CD4-positive, alpha-beta memory T cell (primary cell): ENCODE measurements around the gene ERBB4. TPM values are rescaled to one million over a fixed set of nuclear protein-coding genes. Genes with fewer than 3 reads are reported as not detected.

Experiments
- CTCF ChIA-PET: fragments of 350-600 bp; sonication (Branson Sonifier 250); formaldehyde crosslinking; loops from one replicate; lab custom pipeline; 2021; ENCODE audit warnings: inconsistent platforms; ENCODE audit not compliant: partially characterized antibody; lab: Charles Lee
- POLR2A ChIA-PET: fragments of 350-600 bp; sonication (Branson Sonifier 250); formaldehyde crosslinking; loops from one replicate; lab custom pipeline; 2021; ENCODE audit not compliant: partially characterized antibody; lab: Charles Lee
- DNase-seq, 5 donors: peaks; one replicate each; pipeline versions ENCODE4 v3.0.0 to v3.0.0-alpha.2; 2020 to 2022; ENCODE audit warnings: mixed read lengths in 1 of 5
- H3K27ac ChIP-seq: one replicate; pipeline ENCODE4 v1.7.0; 2013; ENCODE audit warnings: low read depth, low read length
- H3K27me3 ChIP-seq: 2 replicates; pipeline ENCODE4 v1.7.0; 2013; ENCODE audit warnings: mild to moderate bottlenecking, low read length, moderate library complexity; ENCODE audit not compliant: insufficient read depth
- H3K36me3 ChIP-seq: 2 replicates; pipeline ENCODE4 v1.7.0; 2013; ENCODE audit warnings: mild to moderate bottlenecking, low read length, moderate library complexity; ENCODE audit not compliant: insufficient read depth
- H3K4me1 ChIP-seq: 2 replicates; pipeline ENCODE4 v1.7.0; 2013; ENCODE audit warnings: mild to moderate bottlenecking, low read length, moderate library complexity; ENCODE audit not compliant: insufficient read depth
- H3K4me3 ChIP-seq, 2 donors: one replicate each; pipeline ENCODE4 v1.7.0; 2013; ENCODE audit warnings: low read length in 2 of 2, mild to moderate bottlenecking in 1 of 2
- H3K9me3 ChIP-seq, 2 donors: one replicate each; pipeline ENCODE4 v1.7.0; 2013; ENCODE audit warnings: low read length in 2 of 2, control low read depth in 1 of 2; ENCODE audit not compliant: control insufficient read depth in 1 of 2
- H3K27ac Mint-ChIP-seq, 7 donors: one replicate each; pipeline ENCODE4 v1.8.0; 2020 to 2021; ENCODE audit warnings: mixed read lengths in 7 of 7, mild to moderate bottlenecking in 6 of 7, inconsistent platforms in 3 of 7, moderate library complexity in 3 of 7
- H3K27me3 Mint-ChIP-seq, 2 donors: one replicate each; pipeline ENCODE4 v1.8.0; 2020 to 2021; ENCODE audit warnings: mixed read lengths in 2 of 2
- H3K36me3 Mint-ChIP-seq, 2 donors: one replicate each; pipeline ENCODE4 v1.8.0; 2020 to 2021; ENCODE audit warnings: mixed read lengths in 2 of 2, inconsistent platforms in 1 of 2, mild to moderate bottlenecking in 1 of 2
- H3K4me1 Mint-ChIP-seq, 4 donors: one replicate each; pipeline ENCODE4 v1.8.0; 2020 to 2021; ENCODE audit warnings: mixed read lengths in 4 of 4, mild to moderate bottlenecking in 1 of 4
- H3K4me3 Mint-ChIP-seq, 8 donors: one replicate each; pipeline ENCODE4 v1.8.0; 2020 to 2021; ENCODE audit warnings: mixed read lengths in 8 of 8, mild to moderate bottlenecking in 7 of 8, moderate library complexity in 6 of 8, inconsistent platforms in 3 of 8
- H3K9me3 Mint-ChIP-seq, 8 donors: one replicate each; pipeline ENCODE4 v1.8.0; 2020 to 2021; ENCODE audit warnings: mixed read lengths in 8 of 8, mild to moderate bottlenecking in 5 of 8, inconsistent platforms in 3 of 8, moderate library complexity in 1 of 8
- intact Hi-C: fragments of 100-400 bp; cut with micrococcal nuclease; formaldehyde crosslinking; loops from one replicate; pipeline ENCODE4 v1.15.1; 2023
- polyA plus RNA-seq, 2 donors: library from polyadenylated mRNA; unstranded; fragments of 300-500 nt; fragmentation: Illumina TruSeq; gene quantifications; one replicate each; pipeline ENCODE4 v1.2.3, GENCODE V29; 2021
- total RNA-seq, 2 experiments: library from RNA; stranded (reverse); gene quantifications; one replicate each; pipeline ENCODE4 v1.2.3, GENCODE V29; 2021

ERBB4 gene
- total and polyA plus RNA-seq, 4 experiments from 2014 or later, result not detected

DNA sequence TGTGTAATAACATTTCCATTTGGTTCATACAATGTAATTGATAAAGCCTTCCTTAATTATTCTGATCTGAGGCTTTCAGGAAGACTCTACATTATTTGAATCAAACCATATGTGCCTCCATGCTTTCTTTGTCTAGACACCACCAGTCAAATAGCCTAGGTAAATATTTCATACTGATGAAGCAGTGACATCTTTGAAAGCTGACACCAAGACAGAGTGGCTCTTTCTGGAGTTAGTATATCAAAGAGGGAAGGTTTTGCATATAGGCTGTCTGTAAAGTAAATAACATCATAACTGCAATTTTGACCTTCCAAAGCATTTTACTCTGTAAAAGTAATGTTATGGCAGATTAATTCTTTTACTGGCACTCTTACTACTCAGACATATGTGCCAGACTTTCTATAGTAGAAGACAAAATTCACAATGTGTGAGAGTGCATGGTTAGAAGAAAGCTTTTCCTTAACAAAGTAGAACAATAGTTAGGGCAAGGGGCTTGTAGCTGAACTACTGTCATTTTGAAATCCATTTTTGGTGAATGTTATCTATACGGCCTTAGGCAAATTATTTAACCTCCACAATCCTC lies 177.3 kb downstream of the ERBB4 start:
- Mint-ChIP-seq H3K4me1 (no peaks in the 10 kb centered on the region), H3K27ac (no peak overlapping the region), H3K4me3 (no peak overlapping the region), H3K9me3 (peaks cover 0 to 3% (median 0%) of the 10 kb centered on the region in 8 donors), H3K36me3 (no peaks in the 10 kb centered on the region), H3K27me3 (no peaks in the 10 kb centered on the region)
- H3K36me3 ChIP-seq, result no peaks in the 10 kb centered on the region
- intact Hi-C loops, result no loop called here
- no peak for DNase-seq
- no peak overlapping the region for H3K4me3 ChIP-seq
- no peaks in the 10 kb centered on the region for H3K27me3 ChIP-seq
- POLR2A ChIA-PET, result no interaction called here
- CTCF ChIA-PET, result no interaction called here
- H3K4me1 ChIP-seq, result no peaks in the 10 kb centered on the region
- H3K9me3 ChIP-seq, result no peaks in the 10 kb centered on the region
- H3K27ac ChIP-seq, result no peak overlapping the region

DNA sequence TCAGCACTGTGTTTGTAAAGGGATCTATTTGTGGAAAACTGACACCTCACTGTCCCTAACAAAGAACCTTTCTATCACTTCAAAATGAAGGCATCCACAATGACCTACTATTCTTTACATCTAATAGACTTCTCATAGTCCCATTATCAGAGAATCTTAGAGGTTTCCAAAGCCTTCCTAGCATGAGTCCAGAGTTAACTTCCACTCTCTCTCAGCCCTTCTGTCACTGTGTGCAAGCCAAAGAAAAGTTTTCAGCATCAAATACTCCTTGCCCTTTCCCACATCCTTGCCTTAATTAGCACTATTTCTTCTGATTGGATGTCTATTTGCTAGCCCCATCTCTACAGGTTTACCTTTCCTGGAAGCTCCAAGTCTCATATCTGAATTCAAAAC lies 178.5 kb downstream of the ERBB4 start:
- CTCF ChIA-PET, result no interaction called here
- H3K4me1 Mint-ChIP-seq, result no peaks in the 10 kb centered on the region

DNA sequence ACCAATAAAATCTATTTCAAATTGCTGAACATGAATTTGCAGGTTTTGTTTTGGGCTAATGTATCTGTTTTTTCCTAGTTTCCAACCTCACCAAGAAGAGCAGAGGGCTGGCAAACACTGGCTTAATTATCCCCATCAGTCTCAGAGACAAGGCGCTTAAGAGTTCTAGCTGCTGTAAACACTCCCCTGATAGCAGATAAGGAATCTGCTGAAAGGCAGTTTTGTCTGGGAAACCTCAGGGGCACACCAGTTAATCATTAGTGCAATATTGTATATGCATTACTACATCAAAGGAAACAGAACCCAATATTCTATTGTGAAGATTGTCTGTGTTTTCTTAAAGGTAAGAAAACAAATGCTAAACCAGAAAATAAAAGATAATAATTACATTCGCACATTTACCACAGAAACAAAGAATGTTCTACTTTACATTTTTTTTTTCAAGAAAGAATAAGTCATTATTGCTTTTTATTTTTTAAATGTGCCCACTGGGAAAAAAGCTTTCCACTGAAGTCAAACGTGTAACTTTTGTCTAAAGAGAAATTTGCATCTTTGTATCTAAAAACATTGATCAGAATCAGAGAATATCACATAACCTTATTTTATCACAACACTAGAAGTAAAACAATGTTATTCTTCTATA lies 179.1 kb downstream of the ERBB4 start:
- ChIA-PET POLR2A (no interaction called here), CTCF (no interaction called here)
- H3K4me1 Mint-ChIP-seq, result no peaks in the 10 kb centered on the region
- Histone ChIP-seq H3K9me3 (no peaks in the 10 kb centered on the region), H3K36me3 (no peaks in the 10 kb centered on the region), H3K4me1 (no peaks in the 10 kb centered on the region), H3K4me3 (no peak overlapping the region), H3K27me3 (no peaks in the 10 kb centered on the region), H3K27ac (no peak overlapping the region)
- H3K9me3 Mint-ChIP-seq, result peaks cover 0 to 3% (median 0%) of the 10 kb centered on the region in 8 donors
- H3K27me3 Mint-ChIP-seq, result no peaks in the 10 kb centered on the region
- no peak for DNase-seq
- H3K27ac Mint-ChIP-seq, result no peak overlapping the region
- H3K36me3 Mint-ChIP-seq, result no peaks in the 10 kb centered on the region
- intact Hi-C loops, result no loop called here
- H3K4me3 Mint-ChIP-seq, result no peak overlapping the region

More for the DNA sequence above, 178.5 kb downstream of the ERBB4 start:
- H3K36me3 ChIP-seq, result no peaks in the 10 kb centered on the region
- Mint-ChIP-seq H3K9me3 (peaks cover 0 to 3% (median 0%) of the 10 kb centered on the region in 8 donors), H3K27me3 (no peaks in the 10 kb centered on the region), H3K36me3 (no peaks in the 10 kb centered on the region), H3K4me3 (no peak overlapping the region), H3K27ac (no peak overlapping the region)
- no peak overlapping the region for H3K4me3 ChIP-seq
- no peaks in the 10 kb centered on the region for H3K9me3 ChIP-seq
- H3K4me1 ChIP-seq, result no peaks in the 10 kb centered on the region
- no peak overlapping the region for H3K27ac ChIP-seq
- no peak for DNase-seq
- POLR2A ChIA-PET, result no interaction called here
- H3K27me3 ChIP-seq, result no peaks in the 10 kb centered on the region
- intact Hi-C loops, result no loop called here

DNA sequence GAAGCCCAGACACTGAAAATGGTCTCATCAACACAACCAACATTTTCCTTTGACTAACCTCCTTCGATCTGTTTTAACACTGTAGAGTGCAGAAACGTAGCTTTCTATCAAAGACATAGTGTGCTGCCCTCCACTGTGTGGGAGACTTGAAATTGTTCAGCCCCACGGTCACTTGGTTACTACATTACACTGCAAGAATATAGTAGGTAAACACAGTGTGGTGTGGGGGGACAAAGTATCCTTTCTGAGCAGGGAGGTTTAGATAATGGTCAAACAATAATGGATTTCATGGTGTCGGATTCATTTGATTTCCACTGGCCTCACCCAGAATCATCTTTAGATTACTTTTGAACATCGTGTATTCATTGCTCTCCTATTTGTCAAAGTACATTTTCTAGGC lies 181.0 kb downstream of the ERBB4 start:
- Mint-ChIP-seq H3K36me3 (no peaks in the 10 kb centered on the region), H3K4me3 (no peak overlapping the region), H3K27ac (no peak overlapping the region), H3K9me3 (peaks cover 0 to 3% (median 0%) of the 10 kb centered on the region in 8 donors), H3K4me1 (no peaks in the 10 kb centered on the region), H3K27me3 (no peaks in the 10 kb centered on the region)
- no peak overlapping the region for H3K27ac ChIP-seq
- DNase-seq, result no peak
- H3K9me3 ChIP-seq, result no peaks in the 10 kb centered on the region
- ChIA-PET CTCF (no interaction called here), POLR2A (no interaction called here)
- no peaks in the 10 kb centered on the region for H3K36me3 ChIP-seq
- H3K4me1 ChIP-seq, result no peaks in the 10 kb centered on the region
- intact Hi-C loops, result no loop called here
- no peak overlapping the region for H3K4me3 ChIP-seq
- no peaks in the 10 kb centered on the region for H3K27me3 ChIP-seq

DNA sequence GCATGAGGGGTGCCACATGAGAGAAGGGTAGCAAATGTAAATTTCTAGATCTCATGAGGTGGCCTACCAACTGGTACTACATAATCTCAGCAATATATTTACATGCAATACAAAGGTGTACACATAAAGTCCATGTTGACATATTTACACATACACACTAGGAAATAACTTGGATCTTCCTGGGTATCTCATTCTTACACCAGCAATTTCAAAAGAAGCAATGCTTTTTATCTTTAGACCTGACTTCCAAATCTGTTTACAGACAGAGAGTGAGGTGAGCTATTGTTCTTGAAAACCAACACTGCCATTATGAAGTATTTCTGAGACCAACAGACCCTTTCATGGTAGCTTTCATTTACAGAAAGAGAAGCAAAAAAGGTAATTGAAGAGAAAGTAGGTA lies 184.2 kb downstream of the ERBB4 start:
- H3K4me3 ChIP-seq, result no peak overlapping the region
- peaks cover 0 to 6% (median 1%) of the 10 kb centered on the region in 8 donors for H3K9me3 Mint-ChIP-seq
- no peaks in the 10 kb centered on the region for H3K36me3 Mint-ChIP-seq
- no peaks in the 10 kb centered on the region for H3K4me1 ChIP-seq
- no peak overlapping the region for H3K27ac Mint-ChIP-seq
- no peak for DNase-seq
- no peaks in the 10 kb centered on the region for H3K27me3 ChIP-seq
- H3K9me3 ChIP-seq, result no peaks in the 10 kb centered on the region
- intact Hi-C loops, result no loop called here
- H3K4me3 Mint-ChIP-seq, result no peak overlapping the region
- H3K27ac ChIP-seq, result no peak overlapping the region
- H3K36me3 ChIP-seq, result no peaks in the 10 kb centered on the region
- POLR2A ChIA-PET, result no interaction called here
- H3K4me1 Mint-ChIP-seq, result no peaks in the 10 kb centered on the region
- H3K27me3 Mint-ChIP-seq, result no peaks in the 10 kb centered on the region
- CTCF ChIA-PET, result no interaction called here

DNA sequence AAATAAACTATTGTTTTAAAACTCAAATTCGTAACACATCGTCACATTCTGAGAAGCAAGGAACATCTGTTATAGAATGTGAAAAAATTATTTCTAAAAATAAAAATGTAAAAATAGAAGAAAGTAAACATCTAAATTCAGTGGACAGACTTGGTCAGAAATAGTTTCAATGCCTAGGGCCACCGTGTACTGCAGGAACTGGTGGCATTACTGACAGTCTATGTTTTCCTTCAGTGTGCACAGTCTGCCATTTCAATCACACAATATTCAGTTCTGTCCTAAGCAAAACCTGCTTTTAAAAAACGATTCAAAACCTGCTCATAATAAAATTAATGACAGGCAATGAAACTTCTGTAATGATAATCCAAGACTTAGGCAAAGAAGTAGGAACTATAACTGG lies 190.1 kb downstream of the ERBB4 start:
- Histone ChIP-seq H3K9me3 (no peaks in the 10 kb centered on the region), H3K27ac (no peak overlapping the region), H3K36me3 (no peaks in the 10 kb centered on the region), H3K4me3 (no peak overlapping the region), H3K4me1 (no peaks in the 10 kb centered on the region), H3K27me3 (no peaks in the 10 kb centered on the region)
- Mint-ChIP-seq H3K4me3 (no peak overlapping the region), H3K27ac (no peak overlapping the region), H3K27me3 (no peaks in the 10 kb centered on the region), H3K4me1 (no peaks in the 10 kb centered on the region), H3K9me3 (peaks cover 0 to 6% (median 3%) of the 10 kb centered on the region in 8 donors), H3K36me3 (no peaks in the 10 kb centered on the region)
- ChIA-PET POLR2A (no interaction called here), CTCF (no interaction called here)
- DNase-seq, result no peak
- intact Hi-C loops, result no loop called here

DNA sequence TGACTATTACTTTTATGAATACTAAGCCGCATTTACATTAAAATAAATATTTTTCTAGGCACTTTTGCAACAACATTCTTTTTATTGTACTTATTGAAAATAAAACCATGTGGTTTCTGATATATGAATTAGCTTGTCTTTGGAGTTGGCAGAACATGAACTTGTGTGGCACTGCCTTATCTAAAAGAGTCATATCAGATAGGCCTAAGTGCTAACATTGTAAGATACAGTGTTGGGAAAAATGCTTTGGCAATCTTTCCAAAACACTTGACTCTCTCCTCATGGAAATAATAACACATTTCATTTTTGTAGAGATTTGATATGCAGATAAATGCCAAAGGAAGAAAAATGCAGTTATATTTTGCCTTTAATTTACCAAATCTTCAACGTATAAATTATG lies 191.7 kb downstream of the ERBB4 start:
- Histone ChIP-seq H3K4me1 (no peaks in the 10 kb centered on the region), H3K27me3 (no peaks in the 10 kb centered on the region), H3K9me3 (no peaks in the 10 kb centered on the region), H3K36me3 (no peaks in the 10 kb centered on the region), H3K27ac (no peak overlapping the region), H3K4me3 (peak overlapping the region in 1 of 2 donors; percentile 17)
- DNase-seq, result no peak
- no peak overlapping the region for H3K4me3 Mint-ChIP-seq
- ChIA-PET CTCF (no interaction called here), POLR2A (no interaction called here)
- intact Hi-C loops, result no loop called here
- no peaks in the 10 kb centered on the region for H3K4me1 Mint-ChIP-seq
- no peaks in the 10 kb centered on the region for H3K36me3 Mint-ChIP-seq
- H3K27ac Mint-ChIP-seq, result no peak overlapping the region
- peaks cover 0 to 6% (median 3%) of the 10 kb centered on the region in 8 donors for H3K9me3 Mint-ChIP-seq
- no peaks in the 10 kb centered on the region for H3K27me3 Mint-ChIP-seq
